Suppressor macrophage treated with lipopolysaccharide for 4 hours (primary cell): ENCODE results near the gene MVP.
"Not testable (repeated sequence)": the region's sequence is repeated elsewhere in the genome, so short reads cannot be mapped to it uniquely, and the experiment has no call there.

Experiments used
- DNase-seq: peaks from one replicate; pipeline ENCODE4 v3.0.0-alpha.2; 2020

Gene MVP

DNA sequence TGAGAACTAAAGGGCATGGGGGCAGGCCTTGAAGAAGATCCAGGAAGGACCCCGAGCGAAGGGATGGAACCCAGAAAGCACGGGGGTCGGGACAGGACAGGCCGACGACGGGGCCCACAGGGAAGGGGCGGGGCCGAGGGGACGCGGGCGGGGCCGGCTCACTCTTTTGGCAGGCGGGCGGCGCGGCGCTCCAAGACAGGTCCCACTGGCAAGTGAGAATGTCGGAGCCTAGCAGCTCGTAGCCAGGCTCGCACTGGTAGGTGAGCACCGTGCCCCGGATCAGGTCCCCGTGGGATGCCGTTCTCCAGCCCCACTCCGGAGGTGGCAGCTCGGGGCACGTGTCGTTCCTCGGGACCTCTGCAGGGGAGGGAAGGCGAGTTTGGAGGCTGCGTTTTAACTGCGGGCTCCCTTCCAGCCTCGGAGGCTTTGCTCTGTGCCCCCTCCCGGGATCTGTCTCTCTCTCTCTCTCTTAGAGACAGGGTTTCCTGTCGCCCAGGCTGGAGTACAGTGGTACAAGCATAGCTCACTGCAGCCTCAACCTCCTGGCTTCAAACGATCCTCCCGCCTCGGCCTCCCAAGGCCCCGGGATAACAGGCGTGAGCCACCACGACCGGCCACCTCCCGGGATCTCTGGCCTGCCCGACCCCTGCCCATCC is 56.5 kb downstream of the MVP start:
- DNase-seq: no peak

DNA sequence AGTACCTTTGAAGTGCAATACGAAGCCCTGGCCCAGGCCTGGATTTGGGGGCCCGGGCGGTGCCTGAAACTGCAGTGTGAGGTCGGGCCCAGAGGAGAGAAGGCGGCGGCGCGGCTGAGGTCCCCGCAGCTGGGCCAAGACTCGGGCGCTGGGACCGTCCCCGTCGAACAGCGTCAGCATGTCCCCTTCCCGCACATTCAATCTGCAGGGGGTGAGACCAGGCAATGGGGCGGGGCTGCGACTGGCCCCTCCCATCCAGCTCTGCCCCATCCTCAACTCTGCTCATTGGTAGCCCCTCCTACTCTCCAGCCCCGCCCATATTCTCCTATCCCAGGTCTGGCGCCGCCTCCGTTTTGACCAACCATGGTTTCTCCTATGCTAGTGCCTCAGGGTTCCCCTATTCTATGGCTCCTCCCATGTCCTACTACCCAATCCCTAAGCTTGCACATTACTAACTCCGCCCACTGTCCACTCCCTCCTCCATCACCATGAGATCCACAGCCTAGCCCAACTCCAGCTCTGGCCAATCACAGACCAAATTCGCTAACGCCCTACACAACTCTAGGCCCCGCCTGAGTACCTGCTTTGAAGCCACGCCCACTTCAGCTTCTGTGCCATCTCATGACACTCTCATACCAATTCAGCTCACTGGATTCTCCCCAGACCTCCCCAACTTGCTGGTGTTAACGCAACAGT is 57.2 kb downstream of the MVP start:
- DNase-seq: peak; percentile 60

- DNase-seq: no peak
These were observed 57.9 kb downstream of the MVP start for GRCh38 chr16:29878172-29878571.

DNA sequence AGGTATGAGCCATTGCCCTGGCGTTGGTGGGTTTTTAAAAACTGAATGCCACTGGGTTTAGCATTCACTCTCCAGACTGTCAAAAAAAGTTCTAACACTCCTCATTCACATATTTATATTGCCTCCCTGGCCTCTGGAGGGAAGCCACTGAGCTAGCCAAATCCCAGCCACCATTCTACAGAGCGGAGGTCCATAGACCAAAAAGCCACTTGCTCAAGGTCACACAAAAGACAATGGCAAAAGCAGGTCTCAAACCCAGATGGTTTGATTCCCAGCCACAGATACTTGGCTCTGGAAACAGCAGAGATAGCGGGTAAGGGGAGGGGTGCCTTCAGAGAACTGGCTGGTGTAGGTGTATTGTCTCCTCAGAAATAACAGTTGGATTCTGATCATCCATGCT is 60.8 kb downstream of the MVP start:
- DNase-seq: no peak

- no peak for DNase-seq
These were observed 63.7 kb downstream of the MVP start for GRCh38 chr16:29883987-29884386.

DNA sequence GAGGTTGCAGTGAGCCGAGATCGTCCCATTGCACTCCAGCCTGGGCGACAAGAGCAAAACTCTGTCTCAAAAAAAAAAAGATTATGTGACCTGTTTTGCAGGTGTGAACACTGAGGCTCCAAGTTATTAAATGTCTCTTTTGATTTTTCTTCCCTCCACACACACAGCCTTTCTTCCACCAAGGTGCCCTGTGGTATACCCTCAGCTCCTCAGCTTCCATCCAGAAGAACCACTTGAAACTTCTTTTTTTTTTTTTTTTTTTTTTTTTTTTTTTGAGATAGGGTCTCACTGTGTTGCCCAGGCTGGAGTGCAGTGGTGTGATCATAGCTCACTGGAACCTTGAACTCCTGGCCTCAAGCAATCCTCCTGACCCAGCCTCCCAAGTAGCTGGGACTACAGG is 69.1 kb downstream of the MVP start:
- DNase-seq: not testable (repeated sequence)

DNA sequence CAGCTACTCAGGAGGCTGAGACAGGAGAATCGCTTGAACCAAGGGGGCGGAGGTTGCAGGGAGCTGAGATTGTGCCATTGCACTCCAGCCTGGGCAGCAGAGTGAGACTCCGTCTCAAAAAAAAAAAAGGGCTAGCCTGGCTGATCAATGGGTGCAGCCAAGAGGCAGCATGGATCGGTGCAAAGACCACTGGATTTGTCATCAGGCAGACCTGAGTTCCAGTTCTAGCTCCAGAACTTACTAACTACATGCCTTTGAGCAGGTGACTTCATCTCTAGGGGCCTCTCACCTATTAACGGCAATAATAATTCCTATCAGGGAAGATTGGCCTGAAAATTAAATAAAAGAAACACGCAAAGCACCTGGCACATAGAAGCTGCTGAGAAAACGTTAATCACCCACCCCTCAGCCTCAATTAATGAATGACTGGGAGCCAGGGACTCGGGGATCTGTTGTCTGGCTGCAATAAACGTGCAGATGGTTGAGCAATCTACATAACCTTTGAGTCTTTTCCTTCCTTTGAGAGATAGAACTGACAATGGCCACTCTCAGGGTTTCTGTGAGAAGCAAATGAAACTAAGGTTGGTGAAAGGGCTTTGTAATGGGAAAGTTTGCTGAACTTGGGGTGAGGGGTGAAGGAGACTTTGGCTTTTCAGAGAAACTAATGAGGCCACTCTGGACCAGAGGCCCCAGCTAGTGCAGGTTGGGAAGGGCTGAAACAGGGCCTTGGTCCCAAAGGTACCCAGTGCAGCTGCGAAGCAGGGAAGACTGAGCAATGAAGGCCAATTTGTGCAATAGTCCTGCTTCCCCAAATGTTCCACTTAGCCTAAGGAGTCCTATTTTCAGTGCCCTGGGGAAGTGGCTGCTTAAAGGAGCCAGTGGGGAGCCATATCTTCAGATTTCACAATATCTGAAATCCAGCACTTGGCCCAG is 71.5 kb downstream of the MVP start:
- peak; percentile 68 for DNase-seq

GRCh38 chr16:29892458-29892813 is 72.2 kb downstream of the MVP start:
- no peak for DNase-seq

DNA sequence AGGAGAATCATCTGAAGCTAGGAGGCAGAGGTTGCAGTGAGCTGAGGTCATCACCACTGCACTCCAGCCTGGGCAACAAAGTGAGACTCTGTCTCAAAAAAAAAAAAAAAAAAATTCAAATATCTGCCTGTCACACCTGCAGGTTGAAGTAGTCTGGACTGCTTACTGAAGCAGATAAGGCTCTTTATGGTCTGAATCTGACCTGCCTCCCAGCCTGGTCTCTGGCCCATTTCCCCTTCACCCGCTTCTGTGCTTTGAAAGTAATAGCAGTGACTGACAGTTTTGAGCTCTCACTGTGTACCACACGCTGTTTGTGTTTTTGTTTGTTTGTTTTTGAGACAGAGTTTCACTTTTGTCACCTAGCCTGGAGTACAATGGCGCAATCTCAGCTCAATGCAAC is 73.3 kb downstream of the MVP start:
- DNase-seq: no peak

GRCh38 chr16:29894352-29894751 is 74.1 kb downstream of the MVP start:
- DNase-seq: no peak

- DNase-seq: no peak
These were observed 76.6 kb downstream of the MVP start for GRCh38 chr16:29896841-29897240.

GRCh38 chr16:29897333-29897732 is 77.1 kb downstream of the MVP start:
- no peak for DNase-seq
